GM23338 (cell line): ENCODE results near the gene KCNQ1OT1. TPM values are rescaled to one million over a fixed set of nuclear protein-coding genes. Genes with fewer than 3 reads are reported as not detected.

Experiments used
- ATAC-seq: fragments of 200-7000 bp; cut with Tn5 transposase; 3 replicates; pipeline ENCODE4 v1.9.1; 2020
- DNase-seq: peaks from one replicate; pipeline ENCODE4 v3.0.0-alpha.2; 2015; ENCODE audit warnings: low spot score
- H2AFZ ChIP-seq: fragments of 200-600 bp; sonication (generic); 2 replicates; pipeline ENCODE4 v1.8.0; 2016; ENCODE audit warnings: antibody characterized with exemption, mild to moderate bottlenecking, moderate library complexity
- H3F3A ChIP-seq: fragments of 200-600 bp; sonication (generic); replicated peaks from 2 replicates; pipeline ENCODE4 v1.8.0; 2017; ENCODE audit warnings: antibody characterized with exemption, mixed run types, low read depth
- H3K27ac ChIP-seq: fragments of 200-600 bp; sonication (generic); 2 replicates; pipeline ENCODE4 v1.6.1; 2016; ENCODE audit warnings: low read depth
- H3K27me3 ChIP-seq: fragments of 200-600 bp; sonication (generic); 2 replicates; pipeline ENCODE4 v1.8.0; 2016; ENCODE audit warnings: mild to moderate bottlenecking, mixed run types, moderate library complexity; ENCODE audit not compliant: insufficient read depth
- H3K36me3 ChIP-seq: fragments of 200-600 bp; sonication (generic); 2 replicates; pipeline ENCODE4 v1.8.0; 2016; ENCODE audit warnings: mild to moderate bottlenecking; ENCODE audit not compliant: insufficient read depth
- H3K4me1 ChIP-seq: fragments of 200-600 bp; sonication (generic); 2 replicates; pipeline ENCODE4 v1.8.0; 2016; ENCODE audit warnings: mild to moderate bottlenecking, moderate library complexity; ENCODE audit not compliant: insufficient read depth
- H3K4me2 ChIP-seq: fragments of 200-600 bp; sonication (generic); 2 replicates; pipeline ENCODE4 v1.7.1; 2017; ENCODE audit warnings: mixed run types
- H3K4me3 ChIP-seq: fragments of 200-600 bp; sonication (generic); 2 replicates; pipeline ENCODE4 v1.6.1; 2016; ENCODE audit warnings: mixed run types
- H3K79me2 ChIP-seq: fragments of 200-600 bp; sonication (generic); replicated peaks from 2 replicates; pipeline ENCODE4 v1.8.0; 2017; ENCODE audit warnings: mild to moderate bottlenecking; ENCODE audit not compliant: insufficient read depth
- H3K9me2 ChIP-seq: fragments of 200-600 bp; sonication (generic); 2 replicates; pipeline ENCODE4 v1.8.0; 2017; ENCODE audit not compliant: insufficient read depth
- H4K20me1 ChIP-seq: fragments of 200-600 bp; sonication (generic); replicated peaks from 2 replicates; pipeline ENCODE4 v1.8.0; 2017; ENCODE audit warnings: mild to moderate bottlenecking; ENCODE audit not compliant: insufficient read depth
- H3K27ac Mint-ChIP-seq: 2 replicates; pipeline ENCODE4 v1.8.0; 2020; ENCODE audit warnings: inconsistent platforms, mild to moderate bottlenecking, moderate library complexity, mixed read lengths
- H3K27me3 Mint-ChIP-seq: 3 replicates; pipeline ENCODE4 v1.8.0; 2022; ENCODE audit warnings: low read depth, mild to moderate bottlenecking, moderate library complexity, mixed read lengths, inconsistent platforms; ENCODE audit not compliant: insufficient read depth, poor library complexity
- H3K36me3 Mint-ChIP-seq: 3 replicates; pipeline ENCODE4 v1.8.0; 2021; ENCODE audit warnings: low read depth, mild to moderate bottlenecking, inconsistent platforms, moderate library complexity, mixed read lengths
- H3K4me1 Mint-ChIP-seq: 3 replicates; pipeline ENCODE4 v1.8.0; 2020; ENCODE audit warnings: mild to moderate bottlenecking, inconsistent platforms, mixed read lengths
- H3K4me3 Mint-ChIP-seq: 3 replicates; pipeline ENCODE4 v1.8.0; 2021; ENCODE audit warnings: moderate library complexity, mild to moderate bottlenecking, inconsistent platforms, mixed read lengths
- H3K9me3 Mint-ChIP-seq: 3 replicates; pipeline ENCODE4 v1.8.0; 2020; ENCODE audit warnings: moderate library complexity, mild to moderate bottlenecking, inconsistent platforms, mixed read lengths
- CTCF ChIP-seq, 2 experiments: fragments of 200-600 bp in 1 of 2; sonication (generic) in 1 of 2; conservative IDR thresholded peaks; 2 replicates each; pipeline versions ENCODE4 v1.5.1 to v1.6.1; 2016 to 2017; ENCODE audit warnings: antibody characterized with exemption in 2 of 2, low read depth in 2 of 2, mild to moderate bottlenecking in 2 of 2, moderate library complexity in 1 of 2
- NANOG ChIP-seq: IDR thresholded peaks from 2 replicates; pipeline ENCODE4 v1.6.1; 2016; ENCODE audit warnings: antibody characterized with exemption, borderline replicate concordance
- POLR2AphosphoS5 ChIP-seq: IDR thresholded peaks from 2 replicates; pipeline ENCODE4 v1.6.1; 2016; ENCODE audit warnings: antibody characterized with exemption, low read depth
- REST ChIP-seq: IDR thresholded peaks from one replicate; pipeline ENCODE4 v1.6.1; 2018; ENCODE audit warnings: antibody characterized with exemption; ENCODE audit not compliant: unreplicated experiment
- ZNF114 ChIP-seq: fragments of 250-450 bp; sonication (Bioruptor Pico); IDR thresholded peaks from 2 replicates; pipeline ENCODE4 v1.5.0; 2020; ENCODE audit warnings: mild to moderate bottlenecking, moderate library complexity
- ZNF462 ChIP-seq: fragments of 250-450 bp; sonication (Bioruptor Pico); IDR thresholded peaks from 2 replicates; pipeline ENCODE4 v1.5.0; 2020; ENCODE audit warnings: mild to moderate bottlenecking, moderate library complexity
- polyA plus RNA-seq: library from polyadenylated mRNA; unstranded; fragments of >200 nt; fragmentation: Nextera tagmentation; extraction: Ambion mirVana; gene quantifications from 2 replicates; pipeline ENCODE4 v1.2.1, GENCODE V29; 2016
- total RNA-seq: library from RNA; depleted of rRNA; stranded (reverse); fragments of >200 nt; shearing (Covaris generic); gene quantifications from 2 replicates; pipeline ENCODE4 v1.2.3, GENCODE V29; 2014

Gene KCNQ1OT1
- total and polyA plus RNA-seq, 2 experiments from 2014 or later = 1.5 to 4.2 TPM

- no peak for TF ChIP-seq ZNF462 (CRISPR knock-in tag)
Measured at GRCh38 chr11:2599561-2600189, 100.1 kb downstream of the KCNQ1OT1 start (continued).

- Histone ChIP-seq H3F3A (no peaks in the 10 kb centered on the region), H3K27me3 (peaks cover 100% of the 10 kb centered on the region), H3K4me3 (no peak overlapping the region), H3K27ac (no peak overlapping the region), H3K36me3 (no peaks in the 10 kb centered on the region), H3K4me1 (no peaks in the 10 kb centered on the region), H3K4me2 (no peak overlapping the region), H4K20me1 (no peaks in the 10 kb centered on the region), H3K79me2 (no peaks in the 10 kb centered on the region), H2AFZ (no peak overlapping the region), H3K9me2 (no peaks in the 10 kb centered on the region)
- Mint-ChIP-seq H3K27ac (no peak overlapping the region), H3K4me1 (peaks cover 3% of the 10 kb centered on the region; the same call in 2 of the 3 replicates), H3K27me3 (peaks cover 89% of the 10 kb centered on the region), H3K9me3 (peaks cover 27% of the 10 kb centered on the region), H3K4me3 (no peak overlapping the region), H3K36me3 (peaks cover 11% of the 10 kb centered on the region)
- no peak for DNase-seq
- no peak for ATAC-seq
- TF ChIP-seq CTCF (conservative IDR thresholded peaks at IDR 0.05; ENCODE audit: low read depth in 2 of 2) = no peak
- no peak for TF ChIP-seq POLR2AphosphoS5
- TF ChIP-seq NANOG = no peak
- TF ChIP-seq REST = no peak
- no peak for TF ChIP-seq ZNF114 (CRISPR knock-in tag)
Measured at GRCh38 chr11:2595204-2595603, 104.6 kb downstream of the KCNQ1OT1 start.
